Neutrophil (primary cell): Measurements from ENCODE around the gene CAB39.

Experiments used
- H3K27ac ChIP-seq: fragments of 200-600 bp; sonication (generic); 2 replicates; pipeline ENCODE4 v1.5.1; 2016; ENCODE audit warnings: mild to moderate bottlenecking, moderate library complexity
- H3K27me3 ChIP-seq: fragments of 200-600 bp; sonication (generic); 2 replicates; pipeline ENCODE4 v1.6.0; 2016; ENCODE audit warnings: mild to moderate bottlenecking
- H3K36me3 ChIP-seq: fragments of 200-600 bp; sonication (generic); 2 replicates; pipeline ENCODE4 v1.5.1; 2017
- H3K4me1 ChIP-seq, 2 experiments: fragments of 200-600 bp in 1 of 2; sonication (generic) in 1 of 2; 1 replicate in 1 of 2; 2 replicates in 1 of 2; pipeline versions ENCODE4 v1.5.1 to v1.6.1; 2013 to 2016; ENCODE audit warnings: low read depth in 1 of 2, low read length in 1 of 2, mild to moderate bottlenecking in 1 of 2, moderate library complexity in 1 of 2; ENCODE audit not compliant: control insufficient read depth in 1 of 2, insufficient read depth in 1 of 2
- H3K4me3 ChIP-seq, 2 experiments: fragments of 200-600 bp in 1 of 2; sonication (generic) in 1 of 2; 1 replicate in 1 of 2; 2 replicates in 1 of 2; pipeline ENCODE4 v1.5.1; 2013 to 2016; ENCODE audit warnings: low read depth in 1 of 2, low read length in 1 of 2, mild to moderate bottlenecking in 1 of 2, moderate library complexity in 1 of 2
- H3K9me3 ChIP-seq: fragments of 200-600 bp; sonication (generic); 2 replicates; pipeline ENCODE4 v1.5.1; 2016
- TF ChIP-seq, protein P1 (sequence below): fragments of 200-600 bp; sonication (generic); IDR thresholded peaks from 2 replicates; pipeline ENCODE4 v1.5.1; 2016; ENCODE audit warnings: antibody characterized with exemption

CAB39 gene

DNA sequence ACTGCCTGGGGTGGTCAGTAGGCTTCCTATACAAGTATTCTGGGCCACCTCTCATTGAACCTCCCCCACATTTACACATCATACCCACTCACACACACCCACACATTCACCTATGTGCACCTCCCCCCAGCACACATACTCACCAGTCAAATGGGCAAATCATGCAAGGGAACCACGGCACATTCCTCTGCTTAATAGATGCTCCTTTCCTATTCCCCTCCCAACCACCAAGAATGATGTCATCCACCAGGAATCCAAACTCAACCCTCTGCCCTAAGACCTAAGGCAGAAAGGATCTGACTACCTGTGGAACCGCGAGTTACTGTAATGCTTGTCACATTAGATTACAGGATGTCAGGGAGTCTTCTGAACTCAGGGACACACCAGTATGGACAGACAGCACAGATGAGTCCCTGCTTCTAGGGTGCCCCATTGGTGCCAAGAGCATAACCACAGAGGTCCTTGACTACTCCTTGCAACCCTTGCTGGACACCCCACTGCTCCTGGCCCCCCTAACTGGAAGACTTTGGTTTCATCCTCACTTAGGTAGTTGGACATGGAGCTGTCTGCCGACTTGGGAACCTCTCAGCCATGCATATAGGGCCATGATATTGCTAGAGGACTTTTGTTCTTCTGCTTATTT, 21.5 kb upstream of the CAB39 start:
- H3K27me3 ChIP-seq: no peaks in the 10 kb centered on the region
- TF ChIP-seq, protein P1, sequence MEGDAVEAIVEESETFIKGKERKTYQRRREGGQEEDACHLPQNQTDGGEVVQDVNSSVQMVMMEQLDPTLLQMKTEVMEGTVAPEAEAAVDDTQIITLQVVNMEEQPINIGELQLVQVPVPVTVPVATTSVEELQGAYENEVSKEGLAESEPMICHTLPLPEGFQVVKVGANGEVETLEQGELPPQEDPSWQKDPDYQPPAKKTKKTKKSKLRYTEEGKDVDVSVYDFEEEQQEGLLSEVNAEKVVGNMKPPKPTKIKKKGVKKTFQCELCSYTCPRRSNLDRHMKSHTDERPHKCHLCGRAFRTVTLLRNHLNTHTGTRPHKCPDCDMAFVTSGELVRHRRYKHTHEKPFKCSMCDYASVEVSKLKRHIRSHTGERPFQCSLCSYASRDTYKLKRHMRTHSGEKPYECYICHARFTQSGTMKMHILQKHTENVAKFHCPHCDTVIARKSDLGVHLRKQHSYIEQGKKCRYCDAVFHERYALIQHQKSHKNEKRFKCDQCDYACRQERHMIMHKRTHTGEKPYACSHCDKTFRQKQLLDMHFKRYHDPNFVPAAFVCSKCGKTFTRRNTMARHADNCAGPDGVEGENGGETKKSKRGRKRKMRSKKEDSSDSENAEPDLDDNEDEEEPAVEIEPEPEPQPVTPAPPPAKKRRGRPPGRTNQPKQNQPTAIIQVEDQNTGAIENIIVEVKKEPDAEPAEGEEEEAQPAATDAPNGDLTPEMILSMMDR: no peak
- no peaks in the 10 kb centered on the region for H3K9me3 ChIP-seq
- peaks cover 13% of the 10 kb centered on the region in 2 experiments for H3K4me1 ChIP-seq
- no peaks in the 10 kb centered on the region for H3K36me3 ChIP-seq
- no peak overlapping the region for H3K4me3 ChIP-seq
- no peak overlapping the region for H3K27ac ChIP-seq

DNA sequence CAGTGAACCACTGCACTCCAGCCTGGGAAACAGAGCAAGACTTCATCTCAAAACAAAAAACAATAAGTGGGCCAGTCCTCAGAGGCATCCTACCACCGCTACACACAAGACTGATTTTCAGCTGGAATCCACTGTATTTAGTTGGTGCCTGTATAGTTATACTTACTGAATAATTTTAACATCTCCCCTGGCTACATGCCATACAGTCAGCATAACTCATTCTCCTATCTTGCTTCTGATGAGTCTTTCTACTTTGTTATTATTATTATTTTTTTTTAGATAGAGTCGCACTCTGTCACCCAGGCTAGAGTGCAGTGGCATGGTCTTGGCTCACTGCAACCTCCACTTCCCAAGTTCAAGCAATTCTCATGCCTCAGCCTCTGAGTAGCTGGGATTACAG, 19.9 kb upstream of the CAB39 start:
- no peak overlapping the region for H3K27ac ChIP-seq
- TF ChIP-seq, protein P1: no peak
- H3K9me3 ChIP-seq: no peaks in the 10 kb centered on the region
- H3K4me3 ChIP-seq: no peak overlapping the region
- peaks cover 13% of the 10 kb centered on the region in 2 experiments for H3K4me1 ChIP-seq
- no peaks in the 10 kb centered on the region for H3K27me3 ChIP-seq
- H3K36me3 ChIP-seq: no peaks in the 10 kb centered on the region

DNA sequence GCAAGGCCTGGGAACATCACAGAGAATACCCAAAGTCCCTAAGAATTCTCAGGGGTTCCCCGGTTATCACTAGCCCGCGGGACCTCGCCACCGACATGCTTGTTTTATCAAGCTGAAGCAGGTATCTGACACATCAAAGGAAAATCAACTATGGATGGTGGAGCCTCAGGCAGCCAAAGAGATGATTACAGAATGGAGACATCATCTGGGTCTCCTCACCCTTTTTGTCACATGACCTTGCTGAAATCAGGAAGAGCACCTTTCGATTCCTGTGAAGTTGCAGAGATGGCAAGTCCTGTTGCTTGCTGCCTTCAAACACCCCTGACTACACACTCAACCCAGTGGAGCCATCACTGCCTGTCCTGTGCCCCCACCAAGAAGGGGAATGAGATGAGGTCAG, 19.2 kb upstream of the CAB39 start:
- Histone ChIP-seq H3K27me3 (no peaks in the 10 kb centered on the region), H3K9me3 (no peaks in the 10 kb centered on the region), H3K4me1 (peaks cover 13% of the 10 kb centered on the region in 2 experiments), H3K36me3 (no peaks in the 10 kb centered on the region), H3K27ac (no peak overlapping the region), H3K4me3 (no peak overlapping the region)
- TF ChIP-seq, protein P1: no peak

DNA sequence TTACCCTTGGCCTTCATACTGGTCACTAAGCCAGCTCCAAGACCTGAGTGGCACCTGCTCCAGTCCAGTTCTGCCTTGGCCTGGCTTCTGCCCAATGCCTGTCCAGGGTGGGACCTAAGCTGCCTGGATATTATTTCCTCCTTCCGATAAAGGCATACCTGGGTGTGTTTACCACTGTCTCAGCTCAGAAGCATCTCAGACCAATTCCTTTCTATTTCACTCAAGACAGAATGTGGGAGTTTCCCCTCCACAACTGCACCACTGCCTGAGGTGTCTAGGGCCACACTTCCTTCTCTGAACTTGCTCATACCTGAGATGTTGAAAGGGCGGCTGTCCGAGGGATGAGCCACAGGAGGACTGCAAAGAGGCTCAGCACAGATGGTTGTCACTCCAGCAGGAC, 18.4 kb upstream of the CAB39 start:
- Histone ChIP-seq H3K4me3 (no peak overlapping the region), H3K27ac (peak overlapping the region; percentile 47), H3K27me3 (no peaks in the 10 kb centered on the region), H3K9me3 (no peaks in the 10 kb centered on the region), H3K4me1 (peaks cover 13 to 19% of the 10 kb centered on the region in 2 experiments), H3K36me3 (no peaks in the 10 kb centered on the region)
- TF ChIP-seq, protein P1: no peak

DNA sequence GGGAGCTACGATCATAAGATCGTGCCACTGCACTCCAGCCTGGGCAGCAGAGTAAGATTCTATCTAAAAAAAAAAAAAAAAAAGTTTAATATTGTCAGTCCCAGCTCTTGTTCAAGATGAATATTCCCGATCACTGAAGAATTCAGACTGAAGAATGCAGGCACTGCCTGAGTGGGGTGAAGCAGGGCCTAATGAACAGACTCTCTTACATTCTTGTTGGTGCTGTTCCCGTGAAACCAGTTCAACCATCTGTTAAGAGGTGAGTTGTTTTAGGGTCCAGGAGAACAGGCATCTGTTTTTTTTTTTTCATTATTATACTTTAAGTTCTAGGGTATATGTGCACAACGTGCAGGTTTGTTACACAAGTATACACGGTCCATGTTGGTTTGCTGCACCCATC, 17.1 kb upstream of the CAB39 start:
- Histone ChIP-seq H3K4me1 (peaks cover 26 to 32% of the 10 kb centered on the region in 2 experiments), H3K27ac (no peak overlapping the region), H3K9me3 (no peaks in the 10 kb centered on the region), H3K27me3 (no peaks in the 10 kb centered on the region), H3K4me3 (no peak overlapping the region), H3K36me3 (no peaks in the 10 kb centered on the region)
- TF ChIP-seq, protein P1: no peak
